ENCODE results near the gene EFNB1. TPM values are rescaled to one million over a fixed set of nuclear protein-coding genes. Genes with fewer than 3 reads are reported as not detected.
A peak's percentile ranks its signal among the peaks of the same experiment; 100 is the strongest.
"Not testable (repeated sequence)": the region's sequence is repeated elsewhere in the genome, so short reads cannot be mapped to it uniquely, and the experiment has no call there.

EFNB1 gene
- 87.7 TPM for polyA plus RNA-seq (ENCODE audit: insufficient read length)
- long read RNA-seq, donor 1, transcript EFNB1-201 (5 exons, 3,314 nt) = major isoform, 45 of 74 reads
- long read RNA-seq, donor 1, partial matches to known transcripts = 29 of 74 reads
- long read RNA-seq, donor 1, other reads (novel, unspliced or antisense) = 0 of 74 reads
- long read RNA-seq, donor 2, transcript EFNB1-201 (5 exons, 3,314 nt) = major isoform, 39 of 56 reads
- long read RNA-seq, donor 2, partial matches to known transcripts = 17 of 56 reads
- long read RNA-seq, donor 2, other reads (novel, unspliced or antisense) = 0 of 56 reads
- long read RNA-seq, donor 3, transcript EFNB1-201 (5 exons, 3,314 nt) = major isoform, 27 of 48 reads
- long read RNA-seq, donor 3, partial matches to known transcripts = 21 of 48 reads
- long read RNA-seq, donor 3, other reads (novel, unspliced or antisense) = 0 of 48 reads
- long read RNA-seq, donor 4 = 0 reads
- long read RNA-seq, donor 5, transcript EFNB1-201 (5 exons, 3,314 nt) = major isoform, 61 of 78 reads
- long read RNA-seq, donor 5, partial matches to known transcripts = 17 of 78 reads
- long read RNA-seq, donor 5, other reads (novel, unspliced or antisense) = 0 of 78 reads
- long read RNA-seq, donor 6, transcript EFNB1-201 (5 exons, 3,314 nt) = major isoform, 35 of 83 reads
- long read RNA-seq, donor 6, partial matches to known transcripts = 48 of 83 reads
- long read RNA-seq, donor 6, other reads (novel, unspliced or antisense) = 0 of 83 reads
- long read RNA-seq, donor 7, transcript EFNB1-201 (5 exons, 3,314 nt) = major isoform, 55 of 166 reads
- long read RNA-seq, donor 7, partial matches to known transcripts = 111 of 166 reads
- long read RNA-seq, donor 7, other reads (novel, unspliced or antisense) = 0 of 166 reads
- long read RNA-seq, donor 8, transcript EFNB1-201 (5 exons, 3,314 nt) = major isoform, 13 of 19 reads
- long read RNA-seq, donor 8, partial matches to known transcripts = 6 of 19 reads
- long read RNA-seq, donor 8, other reads (novel, unspliced or antisense) = 0 of 19 reads

- peak; percentile 94 for DNase-seq
These were observed at the start of gene EFNB1 for GRCh38 chrX:68828740-68829581. Gene EFNB1, plus strand, starts transcription at chrX:68829021. Its CDS starts 756 bp downstream, at chrX:68829777.

GRCh38 chrX:68781295-68781694 lies 47.5 kb upstream of the EFNB1 start:
- DNase-seq = not testable (repeated sequence)

GRCh38 chrX:68784816-68785215 lies 44.0 kb upstream of the EFNB1 start:
- DNase-seq = no peak

- not testable (repeated sequence) for DNase-seq
These were observed 42.2 kb upstream of the EFNB1 start for GRCh38 chrX:68786581-68786980.

- no peak for DNase-seq
These were observed 38.9 kb upstream of the EFNB1 start for GRCh38 chrX:68789966-68790365.

- no peak for DNase-seq
These were observed 36.7 kb upstream of the EFNB1 start for GRCh38 chrX:68792083-68792482.

GRCh38 chrX:68794461-68794860 lies 34.4 kb upstream of the EFNB1 start:
- no peak for DNase-seq

GRCh38 chrX:68795741-68796140 lies 33.1 kb upstream of the EFNB1 start:
- DNase-seq = no peak

- DNase-seq = not testable (repeated sequence)
These were observed 30.4 kb upstream of the EFNB1 start for GRCh38 chrX:68798400-68798799.

- DNase-seq = no peak
These were observed 27.0 kb upstream of the EFNB1 start for GRCh38 chrX:68801737-68802290.

- no peak for DNase-seq
These were observed 21.0 kb upstream of the EFNB1 start for GRCh38 chrX:68807818-68808217.

- no peak for DNase-seq
These were observed 20.0 kb upstream of the EFNB1 start for GRCh38 chrX:68808686-68809357.

GRCh38 chrX:68820476-68821110 lies 8.2 kb upstream of the EFNB1 start:
- DNase-seq = no peak

- DNase-seq = no peak
These were observed 7.2 kb upstream of the EFNB1 start for GRCh38 chrX:68821616-68822015.

- DNase-seq = peak; percentile 59
These were observed 6.0 kb upstream of the EFNB1 start for GRCh38 chrX:68822641-68823410.

- DNase-seq = no peak
These were observed 5.2 kb upstream of the EFNB1 start for GRCh38 chrX:68823413-68824151.

GRCh38 chrX:68824152-68824433 lies 4.7 kb upstream of the EFNB1 start:
- DNase-seq = no peak

- DNase-seq = no peak
These were observed 4.2 kb upstream of the EFNB1 start for GRCh38 chrX:68824565-68825125.
